Lung (tissue), 12 donors: Measurements from ENCODE around the gene KIF1A. TPM values are rescaled to one million over a fixed set of nuclear protein-coding genes. Genes with fewer than 3 reads are reported as not detected.

Source experiments
- ATAC-seq: fragments of 200-7000 bp; cut with Tn5 transposase; one replicate; pipeline ENCODE4 v1.9.1; 2020; ENCODE audit warnings: moderate number of reproducible peaks; ENCODE audit not compliant: insufficient read depth, low FRiP score
- DNase-seq, 3 donors: peaks; one replicate each; pipeline ENCODE4 v3.0.0-alpha.2; 2013 to 2017
- H3K27ac ChIP-seq, 2 donors: one replicate each; pipeline ENCODE4 v1.5.1; 2013; ENCODE audit warnings: mild to moderate bottlenecking in 2 of 2, moderate library complexity in 2 of 2, control low read depth in 1 of 2, inconsistent platforms in 1 of 2, low read depth in 1 of 2, low read length in 1 of 2
- H3K27me3 ChIP-seq, 3 donors: one replicate each; pipeline ENCODE4 v1.5.1; 2013; ENCODE audit warnings: low read length in 2 of 3; ENCODE audit not compliant: control insufficient read depth in 3 of 3, insufficient read depth in 3 of 3
- H3K36me3 ChIP-seq, 4 donors: one replicate each; pipeline ENCODE4 v1.5.1; 2013; ENCODE audit warnings: low read length in 4 of 4, mild to moderate bottlenecking in 1 of 4, moderate library complexity in 1 of 4; ENCODE audit not compliant: control insufficient read depth in 4 of 4, insufficient read depth in 4 of 4
- H3K4me1 ChIP-seq, 5 donors: one replicate each; pipeline ENCODE4 v1.5.1; 2013; ENCODE audit warnings: low read length in 5 of 5, mild to moderate bottlenecking in 2 of 5, moderate library complexity in 1 of 5; ENCODE audit not compliant: control insufficient read depth in 5 of 5, insufficient read depth in 5 of 5
- H3K4me3 ChIP-seq: one replicate; pipeline ENCODE4 v1.5.1; 2013; ENCODE audit warnings: mild to moderate bottlenecking, control low read depth, moderate library complexity
- H3K9ac ChIP-seq, 2 donors: one replicate each; pipeline ENCODE4 v1.5.1; 2013; ENCODE audit warnings: low read length in 2 of 2, control low read depth in 1 of 2; ENCODE audit not compliant: insufficient read depth in 1 of 2
- H3K9me3 ChIP-seq, 4 donors: one replicate each; pipeline ENCODE4 v1.5.1; 2013; ENCODE audit warnings: low read length in 3 of 4, mild to moderate bottlenecking in 1 of 4, moderate library complexity in 1 of 4; ENCODE audit not compliant: control insufficient read depth in 4 of 4, insufficient read depth in 3 of 4
- WGBS, 2 donors: extraction: QIAGEN DNeasy Blood & Tissue Kit; methylation state at CpG; one replicate each; pipeline ENCODE4 v1.1.7; 2013; 5-methylcytosine and 5-hydroxymethylcytosine counted together
- polyA plus RNA-seq, 2 donors: library from polyadenylated mRNA; stranded (reverse); fragments of 200-250 nt; gene quantifications; one replicate each; pipeline ENCODE4 v1.2.1, GENCODE V29; 2013
- total RNA-seq, 2 donors: library from RNA; depleted of rRNA in 1 of 2; stranded (reverse); fragments of >200 nt in 1 of 2; gene quantifications; one replicate each; pipeline ENCODE4 v1.2.1, GENCODE V29; 2014 to 2021
- TF ChIP-seq, protein P1 (sequence below): IDR thresholded peaks from 2 replicates; pipeline ENCODE4 v1.5.1; 2012; ENCODE audit warnings: mild to moderate bottlenecking; ENCODE audit errors: control extremely low read depth, extremely low read depth
- donor health status: control.
- donor health status: control.
- donor health status: Bipolar disorder and iron deficiency.
- donor health status: healthy.
- donor health status: DM: yes; HTN: yes; CAD: no.

KIF1A gene
- total and polyA plus RNA-seq, 4 donors: 0.14 to 2.3 (median 0.46) TPM

DNA sequence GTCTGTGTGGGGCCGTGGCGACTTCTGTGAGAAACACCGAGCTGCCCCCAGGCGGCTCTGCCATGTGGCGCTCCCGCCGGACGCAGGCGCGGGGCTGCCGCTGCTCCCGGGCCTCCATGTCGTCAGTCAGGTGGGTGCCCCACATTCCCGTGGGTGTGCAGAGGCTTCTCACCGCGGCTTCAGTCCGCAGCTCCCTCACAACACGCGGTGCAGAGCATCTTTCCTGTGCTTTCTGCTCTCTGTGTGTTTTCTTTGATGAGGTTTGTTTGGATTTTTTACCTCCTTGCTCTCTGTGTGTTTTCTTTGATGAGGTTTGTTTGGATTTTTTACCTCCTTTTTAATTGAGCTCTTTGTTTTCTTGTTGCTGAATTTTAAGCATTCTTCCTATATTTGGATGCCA lies 115.4 kb downstream of the KIF1A start:
- no peak for DNase-seq
- no peaks in the 10 kb centered on the region for H3K36me3 ChIP-seq
- ATAC-seq: no peak
- peaks cover 0 to 1% (median 0%) of the 10 kb centered on the region in 4 donors for H3K9me3 ChIP-seq
- peaks cover 0 to 2% (median 0%) of the 10 kb centered on the region in 5 donors for H3K4me1 ChIP-seq
- WGBS, 2 donors: 69 to 78% methylated on average over 19 of the region's 19 CpGs
- H3K9ac ChIP-seq: no peak overlapping the region
- TF ChIP-seq, protein P1, sequence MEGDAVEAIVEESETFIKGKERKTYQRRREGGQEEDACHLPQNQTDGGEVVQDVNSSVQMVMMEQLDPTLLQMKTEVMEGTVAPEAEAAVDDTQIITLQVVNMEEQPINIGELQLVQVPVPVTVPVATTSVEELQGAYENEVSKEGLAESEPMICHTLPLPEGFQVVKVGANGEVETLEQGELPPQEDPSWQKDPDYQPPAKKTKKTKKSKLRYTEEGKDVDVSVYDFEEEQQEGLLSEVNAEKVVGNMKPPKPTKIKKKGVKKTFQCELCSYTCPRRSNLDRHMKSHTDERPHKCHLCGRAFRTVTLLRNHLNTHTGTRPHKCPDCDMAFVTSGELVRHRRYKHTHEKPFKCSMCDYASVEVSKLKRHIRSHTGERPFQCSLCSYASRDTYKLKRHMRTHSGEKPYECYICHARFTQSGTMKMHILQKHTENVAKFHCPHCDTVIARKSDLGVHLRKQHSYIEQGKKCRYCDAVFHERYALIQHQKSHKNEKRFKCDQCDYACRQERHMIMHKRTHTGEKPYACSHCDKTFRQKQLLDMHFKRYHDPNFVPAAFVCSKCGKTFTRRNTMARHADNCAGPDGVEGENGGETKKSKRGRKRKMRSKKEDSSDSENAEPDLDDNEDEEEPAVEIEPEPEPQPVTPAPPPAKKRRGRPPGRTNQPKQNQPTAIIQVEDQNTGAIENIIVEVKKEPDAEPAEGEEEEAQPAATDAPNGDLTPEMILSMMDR: no peak
- no peak overlapping the region for H3K27ac ChIP-seq
- H3K27me3 ChIP-seq: peaks cover 0 to 5% (median 0%) of the 10 kb centered on the region in 3 donors
- H3K4me3 ChIP-seq: no peak overlapping the region

DNA sequence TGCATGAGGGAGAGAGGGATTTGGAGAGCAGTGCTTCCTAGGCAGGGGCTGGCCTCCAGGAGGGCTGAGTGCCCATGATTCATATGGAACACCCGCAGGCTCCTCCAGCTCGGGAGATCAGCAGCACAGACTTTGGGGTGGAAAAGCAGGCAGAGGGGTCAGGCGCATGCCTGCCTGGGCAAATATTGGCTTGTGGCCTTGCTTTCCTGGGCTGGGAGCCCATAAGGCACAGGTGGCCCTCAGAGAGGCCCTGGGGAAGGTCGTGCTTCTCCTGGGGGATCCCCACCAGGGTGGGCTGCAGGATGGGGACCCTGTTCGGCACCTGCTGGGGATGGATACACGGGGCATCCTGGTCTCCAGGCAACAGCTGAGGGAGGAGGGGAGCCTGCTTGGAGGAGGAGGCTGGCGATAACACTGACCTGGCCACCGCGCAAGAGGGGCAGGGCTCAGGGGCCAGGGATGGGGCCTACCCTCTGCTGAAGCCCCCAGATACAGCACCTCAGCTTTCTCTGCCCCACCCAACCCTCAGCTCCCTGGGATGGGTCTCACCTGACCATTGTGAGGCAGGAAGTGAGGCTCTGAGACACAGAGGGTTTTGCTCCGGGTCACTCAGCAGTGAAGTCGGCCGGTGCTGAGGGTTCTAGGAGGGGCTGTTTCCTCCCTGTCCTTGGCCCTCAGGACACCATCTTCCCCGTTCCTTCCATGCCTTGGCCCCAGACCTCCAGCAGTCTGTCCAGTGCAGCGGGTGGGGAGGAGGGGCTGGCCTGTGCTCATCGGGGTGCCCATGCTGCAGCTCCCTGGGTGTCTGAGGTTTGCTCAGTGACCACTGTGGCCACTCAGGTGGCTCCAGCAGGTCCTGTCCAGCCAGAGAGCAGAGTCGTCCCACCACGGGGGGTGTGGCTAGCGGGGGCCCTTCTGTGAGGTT lies 116.3 kb downstream of the KIF1A start:
- 72 to 81% methylated on average over 18 of the region's 18 CpGs for WGBS, 2 donors
- Histone ChIP-seq H3K36me3 (no peaks in the 10 kb centered on the region), H3K4me1 (peaks cover 0 to 2% (median 0%) of the 10 kb centered on the region in 5 donors), H3K9ac (no peak overlapping the region), H3K9me3 (peaks cover 0 to 1% (median 0%) of the 10 kb centered on the region in 4 donors), H3K4me3 (no peak overlapping the region), H3K27ac (no peak overlapping the region), H3K27me3 (peaks cover 0 to 5% (median 0%) of the 10 kb centered on the region in 3 donors)
- TF ChIP-seq, protein P1: no peak
- DNase-seq (no peak), ATAC-seq (no peak)

DNA sequence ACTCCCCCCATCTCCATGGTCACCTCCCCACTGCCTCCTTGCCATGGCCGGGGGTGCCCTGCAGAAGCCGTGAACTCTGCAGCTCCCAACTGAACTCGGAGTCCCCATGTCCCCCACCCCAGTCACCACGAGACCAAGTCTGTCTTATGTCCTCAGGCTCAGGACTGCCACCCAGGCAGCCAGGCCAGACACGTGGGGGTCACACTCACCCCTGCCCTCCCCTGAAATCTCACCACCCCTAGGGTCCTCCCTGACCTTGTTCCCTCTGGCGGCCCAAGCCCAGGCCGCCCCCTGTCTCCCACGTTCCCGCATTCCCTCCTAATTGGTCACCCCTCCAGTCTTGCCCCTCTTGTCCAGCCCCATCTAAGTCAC lies 117.4 kb downstream of the KIF1A start:
- peaks cover 0 to 1% (median 0%) of the 10 kb centered on the region in 4 donors for H3K9me3 ChIP-seq
- no peaks in the 10 kb centered on the region for H3K36me3 ChIP-seq
- WGBS, 2 donors: 80 to 88% methylated on average over 9 of the region's 9 CpGs
- no peak overlapping the region for H3K9ac ChIP-seq
- peaks cover 0 to 2% (median 0%) of the 10 kb centered on the region in 5 donors for H3K4me1 ChIP-seq
- DNase-seq (no peak), ATAC-seq (no peak)
- peaks cover 0 to 5% (median 0%) of the 10 kb centered on the region in 3 donors for H3K27me3 ChIP-seq
- TF ChIP-seq, protein P1: no peak
- no peak overlapping the region for H3K4me3 ChIP-seq
- H3K27ac ChIP-seq: no peak overlapping the region
